Pulmonary artery endothelial cell (primary cell): ENCODE measurements around the gene ADAMTS7. TPM values are rescaled to one million over a fixed set of nuclear protein-coding genes. Genes with fewer than 3 reads are reported as not detected.
"Not testable (repeated sequence)": the region's sequence is repeated elsewhere in the genome, so short reads cannot be mapped to it uniquely, and the experiment has no call there.

ENCODE experiments used
- DNase-seq: peaks from one replicate; pipeline ENCODE4 v3.0.0-alpha.2; 2011; ENCODE audit warnings: low read depth, low spot score
- total RNA-seq: library from RNA; depleted of rRNA; stranded (reverse); fragments of >200 nt; gene quantifications from 2 replicates; pipeline ENCODE4 v1.2.3, GENCODE V29; 2014

ADAMTS7 gene
- total RNA-seq, 1 donor from 2014 or later: 6.6 TPM

DNA sequence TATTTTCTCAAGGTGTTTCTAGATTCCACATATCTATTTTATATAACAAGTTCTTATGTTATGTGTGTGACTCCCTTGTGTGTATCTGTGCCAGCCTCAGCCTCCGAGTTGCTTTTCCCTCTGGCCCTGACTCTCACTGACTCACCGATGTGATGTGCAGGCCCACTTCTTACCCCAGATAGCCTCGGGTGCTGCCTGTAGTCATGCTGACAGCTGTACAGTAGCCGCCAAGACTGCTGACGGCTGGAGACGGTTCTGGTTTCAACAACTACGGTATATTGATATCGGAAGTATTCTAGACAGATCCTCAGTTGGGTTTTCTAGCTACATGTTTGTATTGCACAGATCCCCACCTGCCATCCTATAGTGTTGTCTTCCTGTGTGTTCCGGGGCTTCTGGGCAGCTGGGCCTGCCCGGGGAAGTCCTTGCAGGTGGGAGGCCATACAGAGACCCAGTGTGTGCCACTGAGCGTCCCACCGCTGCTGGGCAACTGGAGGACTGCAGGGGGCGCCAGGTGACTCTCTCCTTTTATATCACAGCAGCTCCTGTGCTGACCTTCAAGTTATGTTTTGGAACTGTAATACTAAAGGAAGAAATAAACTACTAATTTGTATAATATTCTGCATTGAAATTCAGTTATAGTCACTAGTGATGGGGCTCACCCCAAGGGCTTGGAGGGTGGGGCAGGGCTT, 55.2 kb downstream of the ADAMTS7 start:
- DNase-seq: not testable (repeated sequence)

GRCh38 chr15:78754637-78755280, 56.5 kb downstream of the ADAMTS7 start:
- not testable (repeated sequence) for DNase-seq

DNA sequence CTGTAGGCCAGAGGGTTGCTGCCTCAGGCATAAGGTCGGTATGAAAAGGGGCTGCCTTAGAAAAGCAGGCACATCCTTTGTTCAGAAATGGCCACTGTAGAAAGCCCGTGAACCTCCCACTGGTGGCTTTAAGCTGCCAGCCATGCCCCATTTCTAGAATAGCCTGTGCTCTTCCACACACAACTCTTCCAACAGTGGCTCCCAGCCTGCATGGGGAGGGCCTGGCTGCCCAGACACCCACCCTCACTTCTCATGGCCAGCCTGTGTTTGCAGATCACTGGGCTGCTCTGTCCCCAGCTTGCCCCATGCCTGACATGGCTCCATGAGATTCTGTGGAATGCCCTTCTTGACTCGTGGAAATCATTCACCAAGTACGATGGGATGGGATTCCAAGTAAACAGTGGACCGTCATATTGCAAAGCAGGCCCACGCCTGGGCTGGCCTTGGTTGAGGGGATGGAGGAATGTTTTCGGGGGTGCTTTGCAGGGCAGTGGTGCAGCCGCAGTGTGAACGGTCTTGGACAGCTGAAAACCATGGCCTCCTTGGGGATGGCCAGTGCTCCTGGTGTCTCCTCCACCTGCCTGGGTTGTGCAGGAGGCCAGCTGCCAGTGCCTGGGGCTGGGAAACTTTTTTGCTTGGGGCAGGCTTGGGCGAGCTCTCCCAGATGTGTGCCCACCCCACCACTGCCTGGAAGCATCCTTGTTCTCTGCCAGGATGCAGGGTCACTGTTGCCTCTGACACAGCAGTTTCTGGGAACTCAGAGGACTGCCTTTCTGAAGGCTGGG, 57.3 kb downstream of the ADAMTS7 start:
- DNase-seq: not testable (repeated sequence)

DNA sequence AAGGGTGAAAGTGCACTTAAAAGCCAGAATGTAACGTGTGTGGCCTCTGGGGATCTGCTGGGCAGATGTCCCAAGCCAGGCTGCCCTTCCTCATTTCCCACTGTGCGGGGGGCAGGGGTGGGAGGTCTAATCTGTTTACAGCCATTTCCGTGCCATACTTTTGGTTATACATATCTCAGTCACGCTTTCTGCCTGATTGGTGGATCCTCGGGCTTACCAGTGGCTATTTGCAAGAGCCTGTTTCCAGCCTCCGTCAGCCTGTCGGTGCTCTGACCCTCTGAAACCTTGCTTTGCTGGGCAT, 58.0 kb downstream of the ADAMTS7 start:
- DNase-seq: not testable (repeated sequence)

DNA sequence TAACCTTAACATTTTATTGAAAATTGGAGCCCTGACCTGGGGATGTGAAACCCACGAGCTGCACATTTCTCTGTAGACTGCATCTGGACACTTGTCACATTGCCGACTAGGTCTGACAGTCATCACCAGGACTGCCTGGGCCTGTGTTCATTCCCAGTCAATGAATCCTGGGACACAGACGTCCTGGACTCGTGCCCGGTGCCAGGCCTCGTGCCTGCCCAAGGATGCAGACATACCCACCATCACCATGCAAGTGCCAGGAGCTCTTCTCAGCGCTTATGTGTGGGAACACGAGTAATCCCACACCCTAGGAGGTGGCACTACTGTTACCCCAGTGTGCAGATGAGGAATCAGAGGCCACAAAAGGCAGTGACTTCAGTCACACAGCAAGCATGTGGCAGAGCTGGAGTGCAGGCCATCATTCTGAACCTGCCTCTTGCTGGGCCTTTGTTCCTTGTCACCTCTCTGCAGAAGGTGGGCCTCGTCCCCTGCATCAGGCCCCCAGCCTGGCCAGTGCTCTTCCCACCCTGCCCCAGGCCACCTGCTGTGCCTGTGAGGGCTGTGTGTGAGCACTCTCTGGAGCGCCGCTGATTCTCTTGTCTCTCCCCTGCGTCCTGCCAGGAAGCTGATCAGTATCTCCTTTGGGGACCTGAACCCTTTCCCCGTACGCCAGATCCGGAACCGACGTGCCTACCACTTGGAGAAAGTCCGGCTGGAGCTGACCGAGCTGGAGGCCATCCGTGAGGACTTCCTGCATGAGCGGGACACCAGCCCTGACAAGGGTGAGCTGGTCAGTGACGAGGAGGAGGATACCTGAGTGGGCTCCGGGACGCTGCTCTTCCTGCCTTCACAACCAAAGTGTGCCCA, 58.5 kb downstream of the ADAMTS7 start:
- no peak for DNase-seq

DNA sequence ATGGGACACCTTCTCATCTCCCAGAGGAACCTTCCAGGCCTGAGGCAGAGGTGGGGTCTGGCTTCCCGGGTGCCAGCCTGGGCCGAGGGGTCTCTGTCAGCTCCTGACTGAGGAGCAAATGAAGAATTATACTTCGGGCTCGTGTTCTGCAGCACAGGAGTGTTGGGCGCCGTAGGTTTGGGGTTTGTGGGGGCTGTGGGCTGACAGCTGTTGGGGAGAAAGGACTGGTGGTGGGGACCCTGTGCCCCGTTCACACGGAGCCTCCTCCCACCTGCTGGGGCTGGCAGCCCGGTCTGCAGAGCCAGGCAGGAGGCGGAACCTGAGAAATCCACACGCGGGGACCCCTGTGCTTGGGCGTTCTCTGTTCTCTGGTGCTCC, 59.7 kb downstream of the ADAMTS7 start:
- no peak for DNase-seq

DNA sequence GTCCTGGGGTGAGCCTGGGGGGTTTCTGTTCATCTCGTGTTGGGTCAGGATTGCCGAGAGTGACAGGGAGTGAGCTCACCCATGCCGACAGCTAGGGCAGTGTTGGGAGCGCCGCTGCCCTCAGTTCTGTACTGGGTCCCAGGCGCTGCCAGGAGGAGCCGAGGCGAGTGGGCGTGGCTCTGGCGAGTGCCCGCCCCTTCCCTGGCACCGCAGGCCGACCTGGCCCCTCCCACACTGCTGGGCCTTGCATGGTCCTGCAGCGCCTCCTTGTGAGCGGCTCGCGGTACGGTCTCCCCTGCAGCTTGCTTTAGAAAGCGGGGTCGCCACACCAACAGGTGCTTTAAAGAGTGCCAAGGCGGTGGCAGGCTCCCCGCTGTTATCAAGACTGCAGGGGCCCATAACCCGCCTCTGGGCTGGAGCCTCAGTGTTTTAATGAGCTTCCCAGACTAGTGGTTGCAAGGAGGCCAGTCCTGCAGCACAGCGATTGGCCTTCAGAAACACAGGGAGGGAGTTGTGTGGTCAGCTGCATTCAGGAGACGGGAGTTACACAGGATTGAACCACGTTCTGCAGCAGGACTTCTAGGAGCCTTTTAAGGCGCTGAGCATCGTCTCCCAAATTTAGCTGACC, 60.2 kb downstream of the ADAMTS7 start:
- peak; percentile 70 for DNase-seq

DNA sequence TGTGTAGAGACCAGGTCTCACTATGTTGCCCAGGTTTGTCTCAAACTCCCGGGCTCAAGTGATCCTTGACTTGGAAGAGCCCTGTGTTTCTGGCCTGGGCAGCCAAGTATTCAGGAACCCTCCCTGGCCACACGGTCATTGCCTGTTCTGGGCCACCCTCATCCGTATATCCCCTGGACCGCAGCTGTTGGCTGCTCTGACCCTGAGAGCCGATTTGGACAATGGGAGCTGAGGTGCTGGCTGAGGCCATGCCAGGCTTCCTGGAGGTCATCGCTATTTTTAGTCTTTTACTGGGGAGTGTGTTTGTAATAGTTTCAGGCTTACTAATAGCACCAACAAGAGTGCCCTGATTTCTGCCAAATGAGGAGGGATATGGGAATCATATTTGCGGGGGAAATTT, 60.7 kb downstream of the ADAMTS7 start:
- no peak for DNase-seq

GRCh38 chr15:78749831-78750230, 61.4 kb downstream of the ADAMTS7 start:
- no peak for DNase-seq

- not testable (repeated sequence) for DNase-seq
Measured at GRCh38 chr15:78747877-78748276, 63.4 kb downstream of the ADAMTS7 start.

DNA sequence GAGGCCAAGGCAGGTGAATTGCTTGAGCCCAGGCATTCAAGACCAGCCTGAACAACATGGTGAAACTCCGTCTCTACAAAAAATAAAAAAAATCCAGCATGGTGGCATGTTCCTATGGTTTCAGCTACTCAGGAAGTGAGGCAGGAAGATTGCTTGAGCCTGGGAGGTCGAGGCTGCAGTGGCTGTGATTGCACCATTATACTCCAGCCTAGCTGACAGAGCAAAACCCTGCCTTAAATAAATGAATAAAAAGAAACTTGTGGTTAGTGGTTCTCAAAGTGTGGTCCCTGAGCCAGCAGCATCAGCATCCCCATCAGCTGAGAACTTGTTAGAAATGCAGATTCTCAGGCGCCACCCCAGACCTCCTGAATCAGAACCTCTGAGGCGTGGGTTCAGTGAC, 69.6 kb downstream of the ADAMTS7 start:
- not testable (repeated sequence) for DNase-seq

DNA sequence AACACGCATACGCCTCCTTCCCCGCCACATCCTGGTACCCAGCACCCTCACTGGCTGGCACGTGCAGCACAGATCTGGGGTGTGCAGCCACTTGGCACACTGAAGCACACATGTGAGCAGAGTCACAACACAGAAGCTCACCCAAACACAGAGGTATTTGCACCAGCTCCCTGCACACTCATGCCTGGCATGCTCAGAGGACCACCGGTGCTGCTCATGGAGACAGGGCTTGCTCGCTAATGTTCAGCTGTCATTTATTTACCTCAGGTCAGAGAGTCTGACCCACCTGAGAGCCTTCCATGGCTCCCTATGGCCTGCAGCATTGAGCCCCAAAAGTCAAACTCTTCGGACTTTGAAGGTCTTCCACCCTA, 70.4 kb downstream of the ADAMTS7 start:
- DNase-seq: no peak

GRCh38 chr15:78739996-78740903, 71.0 kb downstream of the ADAMTS7 start:
- no peak for DNase-seq

GRCh38 chr15:78739206-78739605, 72.1 kb downstream of the ADAMTS7 start:
- no peak for DNase-seq

DNA sequence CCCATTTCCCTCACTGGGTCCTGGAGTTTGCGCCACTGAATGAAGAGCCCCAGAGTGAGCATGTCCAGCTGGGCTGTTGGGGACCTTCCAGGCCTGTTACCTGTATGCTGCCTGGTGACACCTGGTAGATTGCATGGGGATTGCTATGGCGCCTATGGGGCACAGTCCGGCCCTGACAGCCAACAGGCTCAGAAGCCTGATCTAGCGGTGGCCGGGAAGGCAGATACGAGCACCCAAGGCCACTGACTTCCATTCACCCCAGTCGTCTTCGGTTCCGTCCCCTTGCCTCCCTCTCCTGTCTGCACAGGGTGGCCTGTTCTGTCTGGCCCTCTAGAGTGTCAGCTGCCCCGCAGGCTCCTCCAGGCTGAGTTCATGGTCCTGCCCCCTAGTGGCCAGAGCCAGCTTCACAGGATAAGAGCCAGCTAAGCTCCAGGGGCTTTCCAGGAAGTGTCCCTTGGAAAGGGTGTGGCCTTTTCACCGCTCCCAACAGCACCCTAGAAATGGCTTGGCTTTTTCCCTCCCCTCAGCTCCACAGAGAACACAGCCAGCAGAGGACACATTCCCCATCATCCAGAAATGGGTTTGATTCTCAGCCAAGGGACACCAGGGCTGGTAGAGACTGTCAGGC, 73.2 kb downstream of the ADAMTS7 start:
- not testable (repeated sequence) for DNase-seq

DNA sequence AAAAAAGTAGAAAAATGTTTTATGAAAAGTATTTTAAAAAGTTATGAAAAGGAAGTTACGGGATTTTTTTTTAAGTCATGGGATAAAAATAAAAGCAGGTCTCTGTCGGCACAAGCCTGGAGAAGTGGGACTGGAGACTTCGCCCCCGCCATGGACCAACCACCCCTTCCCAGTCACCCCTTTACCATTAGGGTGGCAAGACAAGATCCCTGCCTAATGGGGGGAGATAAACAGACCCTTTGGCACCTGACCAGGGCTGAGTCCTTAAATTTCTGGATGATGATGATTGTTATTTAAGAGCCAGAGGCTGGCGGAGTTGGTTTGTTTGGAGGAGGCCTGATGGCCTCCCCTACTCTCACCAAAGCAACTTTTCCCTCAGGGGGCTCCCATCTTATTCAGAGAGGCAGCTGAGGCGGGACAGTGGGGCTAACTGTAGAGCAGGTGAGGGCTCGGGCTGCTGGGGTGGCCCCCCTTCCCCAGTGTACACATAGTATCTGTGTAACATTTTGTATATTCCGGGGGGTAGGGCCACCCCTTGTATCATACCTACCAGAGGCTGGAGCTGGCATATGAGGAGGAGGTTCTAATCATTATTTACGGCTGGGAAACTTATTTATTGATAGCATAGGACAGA, 74.0 kb downstream of the ADAMTS7 start:
- no peak for DNase-seq

DNA sequence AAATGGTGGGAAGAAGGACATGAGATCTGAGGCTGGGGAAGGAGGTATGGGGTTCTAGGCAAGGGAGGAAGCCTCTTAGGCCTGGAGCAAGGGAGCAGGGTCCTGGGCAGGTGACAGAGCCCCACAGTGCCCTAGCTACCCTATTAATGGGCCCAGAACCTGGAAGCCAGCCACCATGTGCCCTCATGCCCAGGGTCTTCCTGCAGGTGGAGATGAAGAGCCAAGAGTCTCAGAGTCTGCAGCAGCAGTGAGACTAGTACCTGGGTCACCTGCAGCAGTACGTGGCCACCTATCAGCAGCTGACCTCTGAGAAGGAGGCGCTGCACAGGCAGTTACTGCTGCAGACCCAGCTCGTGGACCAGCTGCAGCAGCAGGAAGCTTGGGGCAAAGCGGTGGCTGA, 75.0 kb downstream of the ADAMTS7 start:
- DNase-seq: not testable (repeated sequence)

DNA sequence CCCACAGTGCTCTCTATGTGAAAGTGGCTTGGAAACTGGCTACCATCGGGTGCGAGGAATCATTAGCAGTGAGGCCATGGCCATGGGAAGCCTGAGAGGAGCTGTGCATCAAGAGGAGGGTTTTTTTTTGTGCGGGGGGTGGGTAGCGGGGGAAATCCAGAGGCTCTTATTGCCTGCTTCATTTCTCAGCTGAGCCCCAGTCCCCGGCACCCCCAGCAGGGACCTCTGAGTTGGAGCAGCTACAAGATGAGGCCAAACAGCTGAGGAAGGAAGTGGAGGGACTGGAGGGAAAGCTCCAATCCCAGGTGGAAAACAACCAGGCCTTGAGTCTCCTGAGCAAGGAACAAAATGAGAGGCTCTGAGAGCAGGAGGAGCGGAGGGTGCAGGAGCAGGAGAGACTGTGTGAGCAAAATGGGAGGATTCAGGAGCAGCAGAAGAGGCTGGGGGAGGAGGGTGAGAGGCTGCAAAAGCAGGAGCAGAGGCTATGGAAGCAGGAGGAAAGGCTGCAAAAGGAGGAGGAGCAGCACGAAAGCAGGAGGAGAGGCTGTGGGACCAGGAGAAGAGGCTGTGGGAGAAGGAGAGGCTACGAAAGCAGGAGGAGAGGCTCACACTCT, 76.7 kb downstream of the ADAMTS7 start:
- no peak for DNase-seq

DNA sequence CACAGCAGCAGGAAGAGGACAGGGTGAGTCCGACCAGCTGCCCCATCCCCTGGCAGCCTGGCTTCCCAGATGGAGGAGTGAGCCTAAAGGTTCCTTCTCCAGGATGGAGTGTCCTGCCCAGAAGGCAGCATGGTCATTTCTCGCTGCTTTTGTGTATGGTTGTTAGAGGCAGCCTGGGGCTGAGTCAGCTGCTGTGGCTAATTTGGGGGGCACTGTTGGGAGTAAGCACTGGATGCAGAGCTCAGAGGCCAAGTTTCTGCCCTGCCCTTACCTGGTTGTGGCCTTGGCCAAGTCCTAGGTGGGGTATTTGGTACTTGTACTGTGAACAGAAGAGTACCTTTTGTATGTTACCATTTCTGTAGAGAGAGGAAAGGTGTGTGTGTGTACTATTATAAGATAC, 78.6 kb downstream of the ADAMTS7 start:
- no peak for DNase-seq
